Neural progenitor cell (in vitro differentiated cells): Measurements from ENCODE around the gene ENPP7.

Experiments used
- CTCF ChIP-seq: fragments of 200-600 bp; sonication (generic); IDR thresholded peaks from 2 replicates; pipeline ENCODE4 v1.5.1; 2017; ENCODE audit warnings: antibody characterized with exemption, mild to moderate bottlenecking
- EZH2 ChIP-seq: fragments of 200-600 bp; sonication (generic); IDR thresholded peaks from 2 replicates; pipeline ENCODE4 v1.6.1; 2017; ENCODE audit warnings: antibody characterized with exemption, mild to moderate bottlenecking, moderate library complexity

DNA sequence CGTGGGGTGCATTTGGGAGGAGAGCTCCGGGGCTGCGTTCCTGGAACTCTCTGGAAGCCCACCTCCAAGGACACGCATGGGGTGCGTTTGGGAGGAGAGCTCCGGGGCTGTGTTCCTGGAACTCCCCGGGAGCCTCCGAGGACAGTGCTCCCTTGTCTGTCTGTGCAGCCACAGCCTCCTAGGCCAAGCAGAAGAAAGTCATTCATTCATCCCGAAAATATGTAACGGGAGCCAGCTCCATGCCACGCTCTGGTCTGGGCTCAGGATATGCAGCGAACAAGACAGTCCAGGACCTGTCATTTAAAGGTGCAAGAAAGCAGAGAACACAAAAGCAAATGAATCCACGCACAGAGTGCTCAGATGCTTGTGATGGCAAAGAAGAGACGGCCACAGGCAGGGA lies 7.9 kb downstream of the ENPP7 start:
- TF ChIP-seq CTCF, result no peak
- TF ChIP-seq EZH2, result no peak
